ENCODE data around the gene STON1. TPM values are rescaled to one million over a fixed set of nuclear protein-coding genes. Genes with fewer than 3 reads are reported as not detected.

Gene STON1
- total and polyA plus RNA-seq, 2 of the 4 experiments (the other 2 are of a cell fraction): 4.0 to 5.7 TPM

DNA sequence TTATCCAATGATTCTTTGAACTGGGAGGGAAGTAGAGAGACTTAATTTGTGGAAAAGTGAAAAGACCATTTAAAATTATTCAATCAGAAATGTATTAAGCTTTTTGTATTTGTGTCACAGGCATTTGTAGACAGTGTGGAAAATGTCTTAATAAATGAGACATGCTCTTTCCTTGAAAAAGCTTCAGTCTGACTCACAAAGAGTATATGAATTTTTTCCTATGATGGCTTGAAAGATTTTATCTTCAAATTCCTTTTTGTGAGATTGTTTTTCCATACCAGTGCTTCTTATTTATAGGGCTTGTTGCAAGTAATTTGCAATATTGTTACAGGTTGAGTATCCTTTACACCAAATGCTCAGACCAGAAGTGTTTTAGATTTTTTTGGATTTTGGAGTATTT, 39.5 kb downstream of the STON1 start:
- Histone ChIP-seq H3K4ac (ENCODE audit: low read depth, low read length) (no peak overlapping the region), H2AK9ac (replicated peaks; ENCODE audit: low read depth, low read length, poor library complexity) (no peak overlapping the region), H4K5ac (ENCODE audit: low read depth, low read length) (no peak overlapping the region), H3K4me2 (ENCODE audit: low read depth, low read length) (no peak overlapping the region), H4K91ac (ENCODE audit: insufficient read depth, low read depth, low read length) (no peak overlapping the region), H3K36me3 (ENCODE audit: control insufficient read depth, insufficient read depth, low read length) (no peaks in the 10 kb centered on the region), H3K4me1 (ENCODE audit: control insufficient read depth, insufficient read depth, low read length) (no peaks in the 10 kb centered on the region), H3K23ac (ENCODE audit: low read depth, low read length) (no peak overlapping the region), H2AFZ (replicated peaks; ENCODE audit: low read length, poor library complexity) (no peak overlapping the region), H2BK5ac (ENCODE audit: low read depth, low read length, poor library complexity, severe bottlenecking) (no peak overlapping the region), H3K9ac (ENCODE audit: low read depth, low read length) (no peak overlapping the region), H3K9me1 (ENCODE audit: insufficient read depth, low read length) (peaks cover 4% of the 10 kb centered on the region), H2BK120ac (ENCODE audit: low read depth, low read length) (no peak overlapping the region), H4K8ac (ENCODE audit: low read depth in 2 of 2, low read length in 2 of 2) (no peak overlapping the region), H3K9me3 (ENCODE audit: control insufficient read depth, insufficient read depth, low read length) (no peaks in the 10 kb centered on the region), H3K79me1 (ENCODE audit: low read depth in 1 of 2, low read length in 2 of 2) (no peaks in the 10 kb centered on the region; a peak in 1 of 4 replicates), H2BK20ac (ENCODE audit: low read depth, low read length) (no peak overlapping the region), H2BK15ac (ENCODE audit: low read depth, low read length) (no peak overlapping the region), H3K56ac (ENCODE audit: extremely low read depth, insufficient read depth, low read length) (no peak overlapping the region), H2AK5ac (ENCODE audit: low read depth, low read length) (no peak overlapping the region), H3K4me3 (ENCODE audit: insufficient read depth, low read depth, low read length) (no peak overlapping the region), H4K20me1 (ENCODE audit: insufficient read depth, low read length) (no peaks in the 10 kb centered on the region), H3K27ac (ENCODE audit: insufficient read depth, low read length) (no peak overlapping the region), H3K18ac (ENCODE audit: low read depth, low read length) (no peak overlapping the region), H3K14ac (replicated peaks; ENCODE audit: low read depth, low read length) (no peak overlapping the region), H3K27me3 (ENCODE audit: control insufficient read depth, insufficient read depth, low read length) (no peaks in the 10 kb centered on the region)
- intact Hi-C loops (cut with micrococcal nuclease): loop anchor here (5.0 kb wide), 1 partner anchor 87 kb away; no protein-coding TSS in a partner anchor
- ATAC-seq (ENCODE audit: low read depth) (peak; percentile 30; the same call in 1 of the 2 replicates), DNase-seq (no peak)
- ChIA-PET CTCF (interaction anchor here (0.6 to 1.2 kb wide), 2 partner anchors 38 to 451 kb away, joined by 3 to 4 read pairs; no protein-coding TSS in a partner anchor), POLR2A (ENCODE audit: unreplicated experiment) (no interaction called here)
- BruUV-seq (replicated peaks): no TSS peak
- dilution Hi-C loops (cut with HindIII; ENCODE audit: low sequenced_read_pairs, unreplicated experiment): no loop called here
- TF ChIP-seq, protein P1, sequence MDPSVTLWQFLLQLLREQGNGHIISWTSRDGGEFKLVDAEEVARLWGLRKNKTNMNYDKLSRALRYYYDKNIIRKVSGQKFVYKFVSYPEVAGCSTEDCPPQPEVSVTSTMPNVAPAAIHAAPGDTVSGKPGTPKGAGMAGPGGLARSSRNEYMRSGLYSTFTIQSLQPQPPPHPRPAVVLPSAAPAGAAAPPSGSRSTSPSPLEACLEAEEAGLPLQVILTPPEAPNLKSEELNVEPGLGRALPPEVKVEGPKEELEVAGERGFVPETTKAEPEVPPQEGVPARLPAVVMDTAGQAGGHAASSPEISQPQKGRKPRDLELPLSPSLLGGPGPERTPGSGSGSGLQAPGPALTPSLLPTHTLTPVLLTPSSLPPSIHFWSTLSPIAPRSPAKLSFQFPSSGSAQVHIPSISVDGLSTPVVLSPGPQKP (IDR thresholded peaks at IDR 0.05; ENCODE audit: borderline replicate concordance, low read depth, low read length): no peak
- TF ChIP-seq CEBPB (IDR thresholded peaks at IDR 0.05; ENCODE audit: low read depth, low read length): no peak
- TF ChIP-seq, protein P2, sequence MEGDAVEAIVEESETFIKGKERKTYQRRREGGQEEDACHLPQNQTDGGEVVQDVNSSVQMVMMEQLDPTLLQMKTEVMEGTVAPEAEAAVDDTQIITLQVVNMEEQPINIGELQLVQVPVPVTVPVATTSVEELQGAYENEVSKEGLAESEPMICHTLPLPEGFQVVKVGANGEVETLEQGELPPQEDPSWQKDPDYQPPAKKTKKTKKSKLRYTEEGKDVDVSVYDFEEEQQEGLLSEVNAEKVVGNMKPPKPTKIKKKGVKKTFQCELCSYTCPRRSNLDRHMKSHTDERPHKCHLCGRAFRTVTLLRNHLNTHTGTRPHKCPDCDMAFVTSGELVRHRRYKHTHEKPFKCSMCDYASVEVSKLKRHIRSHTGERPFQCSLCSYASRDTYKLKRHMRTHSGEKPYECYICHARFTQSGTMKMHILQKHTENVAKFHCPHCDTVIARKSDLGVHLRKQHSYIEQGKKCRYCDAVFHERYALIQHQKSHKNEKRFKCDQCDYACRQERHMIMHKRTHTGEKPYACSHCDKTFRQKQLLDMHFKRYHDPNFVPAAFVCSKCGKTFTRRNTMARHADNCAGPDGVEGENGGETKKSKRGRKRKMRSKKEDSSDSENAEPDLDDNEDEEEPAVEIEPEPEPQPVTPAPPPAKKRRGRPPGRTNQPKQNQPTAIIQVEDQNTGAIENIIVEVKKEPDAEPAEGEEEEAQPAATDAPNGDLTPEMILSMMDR (conservative IDR thresholded peaks at IDR 0.05; ENCODE audit: low read depth, low read length): no peak
- TF ChIP-seq CHD1 (IDR thresholded peaks at IDR 0.05; ENCODE audit: low read depth, low read length): no peak
- no peak for TF ChIP-seq FOS (IDR thresholded peaks at IDR 0.05; ENCODE audit: low read depth, low read length)
- no peak for TF ChIP-seq RCOR1 (IDR thresholded peaks at IDR 0.05; ENCODE audit: insufficient replicate concordance, low read length)
- no peak for TF ChIP-seq MAZ (IDR thresholded peaks at IDR 0.05; ENCODE audit: borderline replicate concordance, low read depth, low read length)
- no peak for TF ChIP-seq RAD21 (IDR thresholded peaks at IDR 0.05; ENCODE audit: low read length)
- TF ChIP-seq BHLHE40 (IDR thresholded peaks at IDR 0.05; ENCODE audit: low read depth, low read length): no peak
- TF ChIP-seq NFE2L2 (IDR thresholded peaks at IDR 0.05; ENCODE audit: low read depth, low read length): no peak
- TF ChIP-seq POLR2A (IDR thresholded peaks at IDR 0.05; ENCODE audit: low read depth, low read length): no peak
- in situ Hi-C loops (cut with MboI; ENCODE audit: low sequenced_read_pairs): no loop called here
